ENCODE data around the gene AP3B1. TPM values are rescaled to one million over a fixed set of nuclear protein-coding genes. Genes with fewer than 3 reads are reported as not detected.

Gene AP3B1
- total and polyA plus RNA-seq, 2 experiments from 2014 or later: 32.1 to 46.3 TPM

DNA sequence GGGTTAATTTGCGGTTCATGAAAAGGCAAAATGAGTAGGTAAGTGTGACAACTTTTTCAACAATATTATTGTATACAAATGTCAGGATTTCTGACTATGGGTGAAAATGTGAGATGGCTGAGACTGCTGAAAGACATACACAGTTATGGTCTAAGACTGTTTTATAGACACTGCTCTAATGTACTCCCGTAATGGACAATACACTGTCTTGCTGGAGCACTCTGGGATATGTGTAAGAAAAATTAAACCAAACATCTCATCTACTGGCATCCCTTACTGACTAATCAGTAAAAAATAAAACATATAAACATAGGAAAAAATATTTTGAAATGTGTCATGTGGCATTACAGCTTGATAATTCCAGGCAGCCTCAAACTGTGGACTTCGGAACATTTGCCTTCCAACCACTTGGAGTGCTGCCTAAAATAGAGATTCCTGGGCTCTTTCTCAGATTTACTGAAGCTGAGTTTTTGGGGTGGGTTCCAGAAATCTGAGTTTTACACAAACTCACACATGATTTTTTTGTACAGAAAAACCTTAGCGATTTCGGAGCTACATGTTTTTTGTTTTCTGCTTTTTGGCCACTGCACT lies 284.5 kb downstream of the AP3B1 start:
- no peak overlapping the region for H2AFZ ChIP-seq
- no peak overlapping the region for H3K27ac ChIP-seq (ENCODE audit: low read depth)
- H3K4me3 ChIP-seq: no peak overlapping the region
- Mint-ChIP-seq H3K9me3 (no peaks in the 10 kb centered on the region), H3K27ac (no peak overlapping the region), H3K27me3 (ENCODE audit: insufficient read depth, low read depth, poor library complexity) (peaks cover 30% of the 10 kb centered on the region), H3K36me3 (ENCODE audit: low read depth) (0 out of 3 replicates have a peak, but pooled peaks cover 2% of the 10 kb centered on the region), H3K4me1 (no peaks in the 10 kb centered on the region), H3K4me3 (no peak overlapping the region)
- H3K9me2 ChIP-seq (ENCODE audit: insufficient read depth): no peaks in the 10 kb centered on the region
- no peaks in the 10 kb centered on the region for H3F3A ChIP-seq (replicated peaks; ENCODE audit: low read depth)
- no peaks in the 10 kb centered on the region; the same call in 1 of the 2 replicates for H4K20me1 ChIP-seq (replicated peaks; ENCODE audit: insufficient read depth)
- H3K4me2 ChIP-seq: no peak overlapping the region
- TF ChIP-seq, protein P1, sequence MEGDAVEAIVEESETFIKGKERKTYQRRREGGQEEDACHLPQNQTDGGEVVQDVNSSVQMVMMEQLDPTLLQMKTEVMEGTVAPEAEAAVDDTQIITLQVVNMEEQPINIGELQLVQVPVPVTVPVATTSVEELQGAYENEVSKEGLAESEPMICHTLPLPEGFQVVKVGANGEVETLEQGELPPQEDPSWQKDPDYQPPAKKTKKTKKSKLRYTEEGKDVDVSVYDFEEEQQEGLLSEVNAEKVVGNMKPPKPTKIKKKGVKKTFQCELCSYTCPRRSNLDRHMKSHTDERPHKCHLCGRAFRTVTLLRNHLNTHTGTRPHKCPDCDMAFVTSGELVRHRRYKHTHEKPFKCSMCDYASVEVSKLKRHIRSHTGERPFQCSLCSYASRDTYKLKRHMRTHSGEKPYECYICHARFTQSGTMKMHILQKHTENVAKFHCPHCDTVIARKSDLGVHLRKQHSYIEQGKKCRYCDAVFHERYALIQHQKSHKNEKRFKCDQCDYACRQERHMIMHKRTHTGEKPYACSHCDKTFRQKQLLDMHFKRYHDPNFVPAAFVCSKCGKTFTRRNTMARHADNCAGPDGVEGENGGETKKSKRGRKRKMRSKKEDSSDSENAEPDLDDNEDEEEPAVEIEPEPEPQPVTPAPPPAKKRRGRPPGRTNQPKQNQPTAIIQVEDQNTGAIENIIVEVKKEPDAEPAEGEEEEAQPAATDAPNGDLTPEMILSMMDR (conservative IDR thresholded peaks at IDR 0.05; ENCODE audit: low read depth in 2 of 2): no peak
- no peak for TF ChIP-seq ZNF462 (CRISPR knock-in tag; IDR thresholded peaks at IDR 0.05)
- TF ChIP-seq STAT1 (IDR thresholded peaks at IDR 0.05; ENCODE audit: unreplicated experiment): no peak
- no peak for TF ChIP-seq EZH2 (IDR thresholded peaks at IDR 0.05; ENCODE audit: low read depth, unreplicated experiment)
- no peaks in the 10 kb centered on the region for H3K4me1 ChIP-seq (ENCODE audit: insufficient read depth)
- no peaks in the 10 kb centered on the region for H3K79me2 ChIP-seq (replicated peaks; ENCODE audit: insufficient read depth)
- H3K27me3 ChIP-seq (ENCODE audit: insufficient read depth): peaks cover 30% of the 10 kb centered on the region
- DNase-seq (ENCODE audit: low spot score) (no peak), ATAC-seq (no peak)
- H3K36me3 ChIP-seq (ENCODE audit: insufficient read depth): no peaks in the 10 kb centered on the region

All from GM23338 (cell line).